ENCODE data around the gene KANK3.
A peak's percentile ranks its signal among the peaks of the same experiment; 100 is the strongest.

GRCh38 chr19:8390617-8390981 lies 47.5 kb upstream of the KANK3 start:
- TF ChIP-seq, protein P1, sequence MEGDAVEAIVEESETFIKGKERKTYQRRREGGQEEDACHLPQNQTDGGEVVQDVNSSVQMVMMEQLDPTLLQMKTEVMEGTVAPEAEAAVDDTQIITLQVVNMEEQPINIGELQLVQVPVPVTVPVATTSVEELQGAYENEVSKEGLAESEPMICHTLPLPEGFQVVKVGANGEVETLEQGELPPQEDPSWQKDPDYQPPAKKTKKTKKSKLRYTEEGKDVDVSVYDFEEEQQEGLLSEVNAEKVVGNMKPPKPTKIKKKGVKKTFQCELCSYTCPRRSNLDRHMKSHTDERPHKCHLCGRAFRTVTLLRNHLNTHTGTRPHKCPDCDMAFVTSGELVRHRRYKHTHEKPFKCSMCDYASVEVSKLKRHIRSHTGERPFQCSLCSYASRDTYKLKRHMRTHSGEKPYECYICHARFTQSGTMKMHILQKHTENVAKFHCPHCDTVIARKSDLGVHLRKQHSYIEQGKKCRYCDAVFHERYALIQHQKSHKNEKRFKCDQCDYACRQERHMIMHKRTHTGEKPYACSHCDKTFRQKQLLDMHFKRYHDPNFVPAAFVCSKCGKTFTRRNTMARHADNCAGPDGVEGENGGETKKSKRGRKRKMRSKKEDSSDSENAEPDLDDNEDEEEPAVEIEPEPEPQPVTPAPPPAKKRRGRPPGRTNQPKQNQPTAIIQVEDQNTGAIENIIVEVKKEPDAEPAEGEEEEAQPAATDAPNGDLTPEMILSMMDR (IDR thresholded peaks at IDR 0.05) = no peak
- TF ChIP-seq POLR2A (IDR thresholded peaks at IDR 0.05) = peak in 1 of 2 donors; percentile 6

Measured in adrenal gland (tissue), 5 donors.